IMR-90 (cell line): ENCODE measurements around the gene C16orf92. TPM values are rescaled to one million over a fixed set of nuclear protein-coding genes. Genes with fewer than 3 reads are reported as not detected.

ENCODE experiments used
- ATAC-seq: fragments of 200-7000 bp; cut with Tn5 transposase; 2 replicates; pipeline ENCODE4 v1.9.1; 2020; ENCODE audit warnings: low read depth, mild to moderate bottlenecking, moderate library complexity
- BruUV-seq: library from RNA; stranded (reverse); fragments of 400-500 nt; replicated peaks from 2 replicates; lab custom pipeline; 2021; lab: Mats Ljungman, UMichigan
- CTCF ChIA-PET: fragments of 300-600 bp; formaldehyde crosslinking; extraction: SDS; loops from one replicate; lab custom pipeline; 2021; ENCODE audit warnings: antibody characterized with exemption; lab: Yijun Ruan, JAX
- POLR2A ChIA-PET: fragments of 300-600 bp; sonication (Branson Sonifier 250); formaldehyde crosslinking; loops from one replicate; lab custom pipeline; 2022; ENCODE audit warnings: antibody characterized with exemption; ENCODE audit not compliant: unreplicated experiment; lab: Charles Lee
- DNase-seq: peaks from one replicate; pipeline ENCODE4 v3.0.0; 2013
- H2AFZ ChIP-seq: replicated peaks from 2 replicates; pipeline ENCODE3; 2013; ENCODE audit warnings: low read length, mild to moderate bottlenecking; ENCODE audit not compliant: poor library complexity
- H2AK5ac ChIP-seq: 2 replicates; pipeline ENCODE4 v1.6.1; 2013; ENCODE audit warnings: low read depth, low read length, inconsistent platforms
- H2AK9ac ChIP-seq: replicated peaks from 2 replicates; pipeline ENCODE3; 2013; ENCODE audit warnings: mild to moderate bottlenecking, low read depth, low read length, moderate library complexity; ENCODE audit not compliant: poor library complexity
- H2BK120ac ChIP-seq: 2 replicates; pipeline ENCODE4 v1.6.1; 2013; ENCODE audit warnings: low read depth, low read length, inconsistent platforms
- H2BK15ac ChIP-seq: 3 replicates; pipeline ENCODE4 v1.6.1; 2013; ENCODE audit warnings: low read depth, low read length, inconsistent platforms
- H2BK20ac ChIP-seq: 2 replicates; pipeline ENCODE4 v1.6.1; 2013; ENCODE audit warnings: low read depth, mild to moderate bottlenecking, inconsistent platforms, low read length, moderate library complexity
- H2BK5ac ChIP-seq: 2 replicates; pipeline ENCODE4 v1.6.1; 2013; ENCODE audit warnings: mild to moderate bottlenecking, low read depth, low read length, inconsistent platforms; ENCODE audit not compliant: poor library complexity, severe bottlenecking
- H3K14ac ChIP-seq: replicated peaks from 2 replicates; pipeline ENCODE4 v1.6.1; 2013; ENCODE audit warnings: low read depth, low read length, inconsistent platforms
- H3K18ac ChIP-seq: 2 replicates; pipeline ENCODE4 v1.6.1; 2013; ENCODE audit warnings: low read depth, low read length, control low read depth
- H3K23ac ChIP-seq: 2 replicates; pipeline ENCODE4 v1.6.1; 2013; ENCODE audit warnings: low read depth, low read length, inconsistent platforms
- H3K27ac ChIP-seq: 2 replicates; pipeline ENCODE4 v1.5.1; 2013; ENCODE audit warnings: mild to moderate bottlenecking, control low read depth, low read length; ENCODE audit not compliant: insufficient read depth
- H3K27me3 ChIP-seq: 2 replicates; pipeline ENCODE4 v1.6.1; 2013; ENCODE audit warnings: low read length; ENCODE audit not compliant: control insufficient read depth, insufficient read depth
- H3K36me3 ChIP-seq: 2 replicates; pipeline ENCODE4 v1.6.1; 2013; ENCODE audit warnings: low read length, mixed read lengths; ENCODE audit not compliant: control insufficient read depth, insufficient read depth
- H3K4ac ChIP-seq: 2 replicates; pipeline ENCODE4 v1.6.1; 2013; ENCODE audit warnings: low read depth, low read length, inconsistent platforms
- H3K4me1 ChIP-seq: 2 replicates; pipeline ENCODE4 v1.6.1; 2013; ENCODE audit warnings: low read length, mixed read lengths; ENCODE audit not compliant: control insufficient read depth, insufficient read depth
- H3K4me2 ChIP-seq: 2 replicates; pipeline ENCODE4 v1.6.1; 2013; ENCODE audit warnings: low read depth, mild to moderate bottlenecking, control low read depth, low read length, moderate library complexity
- H3K4me3 ChIP-seq: 2 replicates; pipeline ENCODE4 v1.5.1; 2013; ENCODE audit warnings: low read depth, mild to moderate bottlenecking, control low read depth, low read length, moderate library complexity; ENCODE audit not compliant: insufficient read depth
- H3K56ac ChIP-seq: 2 replicates; pipeline ENCODE4 v1.6.1; 2013; ENCODE audit warnings: low read length, inconsistent platforms; ENCODE audit not compliant: insufficient read depth; ENCODE audit errors: extremely low read depth
- H3K79me1 ChIP-seq, 2 experiments: 2 replicates each; pipeline ENCODE4 v1.6.1; 2013; ENCODE audit warnings: low read length in 2 of 2, inconsistent platforms in 1 of 2, low read depth in 1 of 2
- H3K9ac ChIP-seq: 2 replicates; pipeline ENCODE4 v1.6.1; 2013; ENCODE audit warnings: low read depth, low read length, control low read depth
- H3K9me1 ChIP-seq: 2 replicates; pipeline ENCODE4 v1.6.1; 2013; ENCODE audit warnings: low read length, inconsistent platforms; ENCODE audit not compliant: insufficient read depth
- H3K9me3 ChIP-seq: 2 replicates; pipeline ENCODE4 v1.6.1; 2013; ENCODE audit warnings: low read length; ENCODE audit not compliant: control insufficient read depth, insufficient read depth
- H4K20me1 ChIP-seq: 2 replicates; pipeline ENCODE4 v1.6.1; 2013; ENCODE audit warnings: low read length, inconsistent platforms; ENCODE audit not compliant: insufficient read depth
- H4K5ac ChIP-seq: 2 replicates; pipeline ENCODE4 v1.6.1; 2013; ENCODE audit warnings: mild to moderate bottlenecking, low read depth, low read length, control low read depth
- H4K8ac ChIP-seq, 2 experiments: 2 replicates each; pipeline ENCODE4 v1.6.1; 2013; ENCODE audit warnings: low read depth in 2 of 2, low read length in 2 of 2, control low read depth in 1 of 2, inconsistent platforms in 1 of 2
- H4K91ac ChIP-seq: 2 replicates; pipeline ENCODE4 v1.6.1; 2013; ENCODE audit warnings: low read depth, low read length, inconsistent platforms; ENCODE audit not compliant: insufficient read depth
- BHLHE40 ChIP-seq: fragments of 150-350 bp; IDR thresholded peaks from 2 replicates; pipeline ENCODE4 v1.6.1; 2016; ENCODE audit warnings: mild to moderate bottlenecking, low read depth, low read length
- CEBPB ChIP-seq: IDR thresholded peaks from 2 replicates; pipeline ENCODE4 v1.6.1; 2012; ENCODE audit warnings: low read depth, low read length, improper control_type of control experiment
- CHD1 ChIP-seq: IDR thresholded peaks from 2 replicates; pipeline ENCODE4 v1.6.1; 2012; ENCODE audit warnings: low read depth, low read length, improper control_type of control experiment
- MXI1 ChIP-seq: IDR thresholded peaks from 2 replicates; pipeline ENCODE4 v1.6.1; 2012; ENCODE audit warnings: low read depth, mild to moderate bottlenecking, low read length, moderate library complexity, borderline replicate concordance
- NFE2L2 ChIP-seq: fragments of 150-350 bp; IDR thresholded peaks from 2 replicates; pipeline ENCODE4 v1.6.1; 2016; ENCODE audit warnings: low read depth, mild to moderate bottlenecking, low read length
- RAD21 ChIP-seq: IDR thresholded peaks from 2 replicates; pipeline ENCODE4 v1.6.1; 2012; ENCODE audit warnings: low read length, improper control_type of control experiment
- RFX5 ChIP-seq: IDR thresholded peaks from 2 replicates; pipeline ENCODE4 v1.8.0; 2012; ENCODE audit warnings: low read depth, mild to moderate bottlenecking, low read length, moderate library complexity
- WGBS, 2 experiments: methylation state at CpG; one replicate each; pipeline versions ENCODE4 v1.1.5 to v1.1.7; 2013; ENCODE audit warnings: missing lambda C conversion rate in 2 of 2; ENCODE audit not compliant: insufficient read length in 1 of 2; ENCODE audit errors: extremely low coverage in 2 of 2; 5-methylcytosine and 5-hydroxymethylcytosine counted together
- dilution Hi-C: fragments of 300-500 bp; cut with HindIII; formaldehyde crosslinking; loops from one replicate; pipeline ENCODE4 v1.14.3; 2018; ENCODE audit warnings: low sequenced_read_pairs; ENCODE audit not compliant: unreplicated experiment
- in situ Hi-C: fragments of 300-500 bp; cut with MboI; formaldehyde crosslinking; loops from 3 replicates; pipeline ENCODE4 v1.14.3; 2019; ENCODE audit warnings: low sequenced_read_pairs, inconsistent platforms, mixed read lengths
- intact Hi-C: fragments of 100-400 bp; cut with micrococcal nuclease; formaldehyde crosslinking; loops from 2 replicates; pipeline ENCODE4 v1.10.0; 2022
- polyA plus RNA-seq, 3 experiments: library from polyadenylated mRNA; depleted of rRNA; stranded (reverse); fragments of >200 nt; gene quantifications; 2 replicates each; pipeline ENCODE4 v1.2.3, GENCODE V29; 2012; ENCODE audit warnings: low replicate concordance in 1 of 3
- total RNA-seq: library from RNA; depleted of rRNA; stranded (reverse); fragments of >200 nt; gene quantifications from 2 replicates; pipeline ENCODE4 v1.2.3, GENCODE V29; 2012
- TF ChIP-seq, protein P1 (sequence below): fragments of 150-350 bp; IDR thresholded peaks from 2 replicates; pipeline ENCODE4 v1.6.1; 2016; ENCODE audit warnings: low read depth, mild to moderate bottlenecking, low read length, moderate library complexity, borderline replicate concordance
- TF ChIP-seq, protein P2 (sequence below): conservative IDR thresholded peaks from 2 replicates; pipeline ENCODE4 v1.5.1; 2012; ENCODE audit warnings: mild to moderate bottlenecking, low read depth, low read length, improper control_type of control experiment

The C16orf92 gene
- total and polyA plus RNA-seq, 2 of the 4 experiments (the other 2 are of a cell fraction), result not detected

DNA sequence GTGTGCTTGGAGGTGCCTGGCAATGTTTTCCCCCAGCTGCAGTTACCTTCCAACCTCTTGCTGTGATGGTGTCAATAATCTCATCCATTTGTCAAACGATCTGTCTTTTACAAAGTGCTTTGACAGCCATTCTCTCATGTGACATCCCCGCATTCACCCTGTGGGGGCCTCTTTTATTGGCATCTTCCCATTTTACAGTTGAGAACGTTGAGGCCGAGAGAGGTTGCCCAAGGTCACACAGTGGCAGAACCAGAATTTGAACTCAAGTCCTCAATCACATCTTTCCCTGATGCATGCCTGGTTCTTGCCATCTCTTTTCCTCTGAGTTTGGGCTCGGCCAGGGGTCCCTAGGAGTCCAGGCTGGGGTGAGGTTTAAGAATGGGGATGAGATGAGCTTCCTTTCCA is 47.9 kb upstream of the C16orf92 start:
- Histone ChIP-seq H3K4ac (peak overlapping the region; percentile 97), H2BK120ac (no peak overlapping the region), H3K18ac (no peak overlapping the region), H3K23ac (peak overlapping the region; percentile 99), H4K8ac (no peak overlapping the region), H3K56ac (no peak overlapping the region), H3K36me3 (peaks cover 29% of the 10 kb centered on the region), H3K79me1 (peaks cover 6 to 64% of the 10 kb centered on the region in 2 experiments), H2AK5ac (peak overlapping the region; percentile 57; the same call in 1 of the 2 replicates), H4K5ac (no peak overlapping the region), H4K91ac (no peak overlapping the region), H2BK5ac (no peak overlapping the region), H3K4me1 (peaks cover 13% of the 10 kb centered on the region; the same call in 1 of the 2 replicates), H3K27ac (no peak overlapping the region; the same call in 1 of the 2 replicates), H3K9me1 (peaks cover 28% of the 10 kb centered on the region), H3K4me3 (peak overlapping the region; percentile 69), H3K4me2 (peak overlapping the region; percentile 91), H4K20me1 (peaks cover 44% of the 10 kb centered on the region), H2AFZ (no peak overlapping the region), H3K27me3 (no peaks in the 10 kb centered on the region), H3K9ac (peak overlapping the region; percentile 94), H3K9me3 (no peaks in the 10 kb centered on the region), H2BK15ac (no peak overlapping the region), H3K14ac (peak overlapping the region; percentile 99), H2AK9ac (peak overlapping the region; percentile 51), H2BK20ac (no peak overlapping the region)
- intact Hi-C loops (no loop called here), dilution Hi-C loops (no loop called here), in situ Hi-C loops (no loop called here)
- POLR2A ChIA-PET, result no interaction called here
- 70% methylated on average over 4 of the region's 5 CpGs; no CpG with 5 or more reads in 1 of the 2 experiments for WGBS, 2 experiments
- CTCF ChIA-PET, result no interaction called here
- DNase-seq (no peak), ATAC-seq (no peak)
- TF ChIP-seq RAD21, result no peak
- no peak for TF ChIP-seq BHLHE40
- no peak for TF ChIP-seq NFE2L2
- TF ChIP-seq MXI1, result no peak
- no peak for TF ChIP-seq CEBPB
- no peak for TF ChIP-seq RFX5
- no peak for TF ChIP-seq CHD1
- TF ChIP-seq, protein P1, sequence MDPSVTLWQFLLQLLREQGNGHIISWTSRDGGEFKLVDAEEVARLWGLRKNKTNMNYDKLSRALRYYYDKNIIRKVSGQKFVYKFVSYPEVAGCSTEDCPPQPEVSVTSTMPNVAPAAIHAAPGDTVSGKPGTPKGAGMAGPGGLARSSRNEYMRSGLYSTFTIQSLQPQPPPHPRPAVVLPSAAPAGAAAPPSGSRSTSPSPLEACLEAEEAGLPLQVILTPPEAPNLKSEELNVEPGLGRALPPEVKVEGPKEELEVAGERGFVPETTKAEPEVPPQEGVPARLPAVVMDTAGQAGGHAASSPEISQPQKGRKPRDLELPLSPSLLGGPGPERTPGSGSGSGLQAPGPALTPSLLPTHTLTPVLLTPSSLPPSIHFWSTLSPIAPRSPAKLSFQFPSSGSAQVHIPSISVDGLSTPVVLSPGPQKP, result no peak
- TF ChIP-seq, protein P2, sequence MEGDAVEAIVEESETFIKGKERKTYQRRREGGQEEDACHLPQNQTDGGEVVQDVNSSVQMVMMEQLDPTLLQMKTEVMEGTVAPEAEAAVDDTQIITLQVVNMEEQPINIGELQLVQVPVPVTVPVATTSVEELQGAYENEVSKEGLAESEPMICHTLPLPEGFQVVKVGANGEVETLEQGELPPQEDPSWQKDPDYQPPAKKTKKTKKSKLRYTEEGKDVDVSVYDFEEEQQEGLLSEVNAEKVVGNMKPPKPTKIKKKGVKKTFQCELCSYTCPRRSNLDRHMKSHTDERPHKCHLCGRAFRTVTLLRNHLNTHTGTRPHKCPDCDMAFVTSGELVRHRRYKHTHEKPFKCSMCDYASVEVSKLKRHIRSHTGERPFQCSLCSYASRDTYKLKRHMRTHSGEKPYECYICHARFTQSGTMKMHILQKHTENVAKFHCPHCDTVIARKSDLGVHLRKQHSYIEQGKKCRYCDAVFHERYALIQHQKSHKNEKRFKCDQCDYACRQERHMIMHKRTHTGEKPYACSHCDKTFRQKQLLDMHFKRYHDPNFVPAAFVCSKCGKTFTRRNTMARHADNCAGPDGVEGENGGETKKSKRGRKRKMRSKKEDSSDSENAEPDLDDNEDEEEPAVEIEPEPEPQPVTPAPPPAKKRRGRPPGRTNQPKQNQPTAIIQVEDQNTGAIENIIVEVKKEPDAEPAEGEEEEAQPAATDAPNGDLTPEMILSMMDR, result no peak
- no TSS peak for BruUV-seq
